DND-41 (cell line): ENCODE measurements around the gene RAB20.

Source experiments
- EZH2 ChIP-seq: IDR thresholded peaks from 3 replicates; pipeline ENCODE4 v1.6.1; 2012; ENCODE audit warnings: borderline replicate concordance, low read depth, mild to moderate bottlenecking, moderate library complexity, low read length, inconsistent platforms; ENCODE audit not compliant: severe bottlenecking
- TF ChIP-seq, protein P1 (sequence below): IDR thresholded peaks from 2 replicates; pipeline ENCODE4 v1.5.1; 2012; ENCODE audit warnings: borderline replicate concordance, low read length, moderate library complexity, mild to moderate bottlenecking; ENCODE audit not compliant: poor library complexity, severe bottlenecking; ENCODE audit errors: extremely low read depth

DNA sequence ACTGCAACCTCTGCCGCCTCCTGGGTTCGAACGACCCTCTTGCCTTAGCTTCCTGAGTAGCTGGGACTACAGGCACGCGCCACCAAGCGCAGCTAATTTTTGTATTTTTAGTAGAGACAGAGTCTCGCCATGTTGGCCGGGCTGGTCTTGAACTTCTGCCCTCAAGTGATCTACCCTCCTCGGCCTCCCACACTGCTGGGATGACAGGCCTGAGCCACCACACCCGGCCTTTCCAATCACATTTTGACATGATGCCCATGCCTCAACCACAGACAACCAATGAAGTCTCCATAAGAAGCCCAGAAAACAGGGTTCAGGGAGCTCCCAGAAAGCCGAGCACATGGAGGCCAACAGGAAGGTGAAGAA lies 11.7 kb downstream of the RAB20 start:
- TF ChIP-seq, protein P1, sequence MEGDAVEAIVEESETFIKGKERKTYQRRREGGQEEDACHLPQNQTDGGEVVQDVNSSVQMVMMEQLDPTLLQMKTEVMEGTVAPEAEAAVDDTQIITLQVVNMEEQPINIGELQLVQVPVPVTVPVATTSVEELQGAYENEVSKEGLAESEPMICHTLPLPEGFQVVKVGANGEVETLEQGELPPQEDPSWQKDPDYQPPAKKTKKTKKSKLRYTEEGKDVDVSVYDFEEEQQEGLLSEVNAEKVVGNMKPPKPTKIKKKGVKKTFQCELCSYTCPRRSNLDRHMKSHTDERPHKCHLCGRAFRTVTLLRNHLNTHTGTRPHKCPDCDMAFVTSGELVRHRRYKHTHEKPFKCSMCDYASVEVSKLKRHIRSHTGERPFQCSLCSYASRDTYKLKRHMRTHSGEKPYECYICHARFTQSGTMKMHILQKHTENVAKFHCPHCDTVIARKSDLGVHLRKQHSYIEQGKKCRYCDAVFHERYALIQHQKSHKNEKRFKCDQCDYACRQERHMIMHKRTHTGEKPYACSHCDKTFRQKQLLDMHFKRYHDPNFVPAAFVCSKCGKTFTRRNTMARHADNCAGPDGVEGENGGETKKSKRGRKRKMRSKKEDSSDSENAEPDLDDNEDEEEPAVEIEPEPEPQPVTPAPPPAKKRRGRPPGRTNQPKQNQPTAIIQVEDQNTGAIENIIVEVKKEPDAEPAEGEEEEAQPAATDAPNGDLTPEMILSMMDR: no peak
- no peak for TF ChIP-seq EZH2
